HG03095 (cell line): ENCODE measurements around the gene ANKRD9.

Source experiments
- ATAC-seq: cut with Tn5 transposase; IDR thresholded peaks from one replicate; pipeline ENCODE4 v1.9.1; 2021; ENCODE audit warnings: moderate library complexity; ENCODE audit not compliant: unreplicated experiment

The ANKRD9 gene

DNA sequence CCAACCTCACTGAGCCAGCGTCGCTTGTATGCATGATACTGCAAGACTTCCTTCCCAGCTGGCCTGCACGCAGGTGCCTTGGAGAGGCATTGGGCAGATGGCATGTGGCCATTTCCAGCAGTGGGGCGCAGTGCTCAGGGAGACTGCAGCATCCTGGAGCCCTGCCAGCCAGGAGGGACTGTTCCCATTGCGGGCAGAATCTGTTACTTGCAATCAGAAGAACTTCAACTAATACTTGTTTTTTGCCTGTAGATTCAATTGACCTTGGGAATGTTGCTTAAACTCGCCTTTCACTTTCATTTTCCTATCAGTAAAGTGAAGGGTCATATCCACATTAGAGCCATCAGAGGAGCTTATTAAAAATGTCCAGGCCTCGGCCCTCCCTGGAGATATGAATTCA is 29.8 kb downstream of the ANKRD9 start:
- ATAC-seq, result no peak

DNA sequence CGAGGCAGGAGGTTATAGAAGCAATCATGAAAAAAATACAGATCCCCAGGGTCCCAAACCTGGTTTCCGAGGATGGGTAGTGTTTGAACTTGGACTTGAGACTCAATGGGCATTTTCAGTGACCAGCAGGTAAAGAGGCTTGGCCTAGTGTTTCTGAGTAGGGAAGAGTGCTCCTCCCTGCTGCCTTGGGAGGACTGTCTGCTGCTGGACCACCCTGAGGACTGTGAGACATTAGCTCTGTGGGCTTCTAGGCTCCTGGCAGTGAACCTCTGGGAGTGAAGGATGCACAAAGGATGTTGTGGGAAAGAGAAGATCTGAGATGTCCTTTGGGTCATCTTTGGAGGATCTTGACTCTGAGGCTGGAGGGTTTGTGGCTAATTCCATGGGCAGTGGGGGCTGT is 30.5 kb downstream of the ANKRD9 start:
- ATAC-seq, result no peak

DNA sequence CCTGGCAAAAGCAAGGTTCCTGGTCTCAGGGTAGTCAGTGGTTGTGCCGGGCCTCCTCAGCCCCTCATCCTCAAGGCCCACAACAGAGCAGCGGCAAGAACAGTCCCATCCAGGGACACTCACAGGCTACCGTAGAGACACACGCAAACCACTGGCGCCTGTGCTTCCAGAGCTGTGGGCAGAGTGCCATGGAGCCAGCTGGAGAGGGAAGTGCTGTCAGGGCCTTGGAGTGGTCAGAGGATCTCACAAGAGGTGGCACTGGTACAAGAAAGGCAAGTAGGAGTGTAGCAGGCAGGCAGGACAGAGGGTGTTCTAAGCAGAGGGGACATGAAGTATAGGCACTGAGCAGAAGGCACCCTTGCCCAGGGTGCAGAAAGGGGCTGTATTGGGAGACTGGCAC is 34.6 kb downstream of the ANKRD9 start:
- ATAC-seq, result no peak

DNA sequence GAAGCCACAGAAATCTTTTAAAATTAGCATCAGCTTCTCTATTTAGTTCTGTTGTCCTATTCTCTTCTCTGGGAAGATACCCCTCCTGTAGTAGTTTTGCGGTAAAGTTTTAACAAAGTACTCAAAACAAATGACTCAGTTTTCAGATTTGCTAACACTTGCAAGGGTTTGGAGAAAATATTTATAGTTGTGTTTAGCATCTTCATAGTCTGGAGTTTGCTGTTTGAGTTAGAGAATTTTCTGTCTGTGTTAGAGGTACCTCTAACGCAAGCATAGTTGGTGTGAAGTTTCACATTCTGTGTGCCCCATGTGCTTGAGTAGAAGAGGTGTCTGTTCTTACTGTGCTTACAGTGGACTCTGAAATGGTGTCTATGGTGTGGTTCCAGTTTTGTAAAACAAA is 36.0 kb downstream of the ANKRD9 start:
- ATAC-seq, result no peak

DNA sequence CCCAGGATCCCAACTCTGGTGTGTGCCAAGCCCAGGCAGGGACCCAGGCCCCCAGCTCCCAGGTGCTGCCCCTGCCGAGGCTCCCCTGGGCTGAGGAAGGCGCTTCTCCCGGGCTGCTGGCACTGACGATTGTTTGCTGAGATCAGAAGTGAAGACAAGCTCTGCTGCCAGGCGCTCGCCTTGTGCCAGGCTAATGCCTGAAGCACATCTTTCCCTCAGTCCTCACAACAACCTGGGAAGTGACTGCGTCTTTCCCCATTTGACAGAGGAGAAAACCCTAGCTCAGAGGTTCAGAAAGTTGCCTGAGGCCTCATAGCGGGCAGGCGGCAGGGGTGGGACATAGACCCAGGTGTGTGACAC is 36.8 kb downstream of the ANKRD9 start:
- no peak for ATAC-seq

DNA sequence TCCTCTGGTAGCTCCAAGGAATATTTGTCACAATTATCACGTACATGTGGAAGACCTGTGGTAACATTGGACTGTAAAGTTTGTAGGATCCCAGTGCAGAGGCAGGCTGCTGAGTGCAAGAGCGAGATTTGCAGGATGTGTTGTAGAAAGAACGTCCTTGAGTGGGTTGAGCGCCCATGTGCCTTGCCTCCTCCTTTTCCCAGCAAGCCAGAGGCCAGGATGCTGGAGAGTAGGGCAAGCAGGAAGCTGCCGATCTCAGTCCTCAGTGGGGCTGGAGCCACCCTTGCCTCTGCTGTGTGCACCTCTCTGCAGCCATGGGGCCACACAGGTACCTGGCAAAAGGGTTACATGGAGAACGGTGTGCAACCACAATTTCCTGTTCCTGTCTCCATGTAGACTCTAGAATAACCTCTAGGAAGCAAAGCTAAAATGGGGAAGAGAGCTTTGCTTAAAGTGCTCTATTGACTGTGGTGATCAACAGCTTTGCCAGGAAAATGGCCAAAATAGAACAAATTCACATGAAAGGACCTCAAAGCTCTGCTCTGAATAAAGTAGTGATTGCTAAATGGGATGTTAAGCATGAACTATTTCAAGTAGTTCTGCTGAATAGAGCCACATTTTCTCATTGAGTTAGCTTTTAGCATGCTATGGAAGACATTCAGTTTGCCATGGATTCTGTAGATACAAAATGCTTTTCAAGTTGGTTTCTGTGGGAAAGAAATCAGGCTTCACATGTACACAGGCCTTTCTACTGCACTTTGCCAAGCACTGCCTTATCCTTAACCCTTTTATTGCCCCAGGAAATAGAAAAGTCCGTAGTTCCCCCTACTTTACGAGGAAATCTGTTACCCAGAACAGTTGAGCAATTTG is 37.4 kb downstream of the ANKRD9 start:
- ATAC-seq, result no peak

DNA sequence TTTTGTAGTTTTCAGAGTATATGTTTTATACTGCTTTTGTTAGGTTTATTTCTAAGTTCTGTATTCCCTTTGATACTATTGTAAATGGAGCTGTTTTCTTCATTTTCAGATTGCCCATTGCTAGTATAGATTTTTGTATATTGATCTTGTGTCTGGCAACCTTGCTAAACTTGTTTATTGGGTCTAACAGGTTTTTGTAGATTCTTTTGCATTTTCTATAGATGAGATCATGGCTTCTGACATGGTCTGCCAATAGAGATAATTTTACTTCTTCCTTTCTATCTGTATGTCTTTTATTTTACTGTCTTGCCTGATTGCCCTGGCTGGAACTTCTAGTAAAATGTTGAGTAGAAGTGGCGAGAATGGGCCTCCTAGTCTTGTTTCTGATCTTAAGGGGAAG is 40.3 kb downstream of the ANKRD9 start:
- ATAC-seq, result no peak

DNA sequence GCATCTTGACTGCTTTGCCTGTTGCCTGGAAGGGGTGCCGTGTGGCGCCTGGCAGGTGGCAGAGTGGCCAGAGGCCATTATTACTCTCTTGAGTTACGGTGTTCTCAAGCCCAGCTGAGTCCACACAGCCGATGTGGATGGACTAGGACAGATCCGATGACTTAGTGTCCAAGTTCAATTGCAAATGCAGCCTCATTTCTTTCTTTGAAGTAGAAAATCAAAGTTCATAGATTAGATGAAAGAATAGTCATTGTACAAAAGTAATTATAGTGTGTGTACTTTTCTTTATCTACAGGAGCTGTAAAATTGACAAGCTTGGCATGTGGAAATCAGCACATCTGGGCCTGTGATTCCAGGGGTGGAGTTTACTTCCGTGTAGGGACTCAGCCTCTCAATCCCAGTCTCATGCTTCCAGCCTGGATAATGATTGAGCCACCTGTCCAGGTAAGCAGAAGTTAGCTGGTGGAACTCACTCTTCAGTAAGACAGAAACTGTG is 44.7 kb downstream of the ANKRD9 start:
- ATAC-seq, result no peak

DNA sequence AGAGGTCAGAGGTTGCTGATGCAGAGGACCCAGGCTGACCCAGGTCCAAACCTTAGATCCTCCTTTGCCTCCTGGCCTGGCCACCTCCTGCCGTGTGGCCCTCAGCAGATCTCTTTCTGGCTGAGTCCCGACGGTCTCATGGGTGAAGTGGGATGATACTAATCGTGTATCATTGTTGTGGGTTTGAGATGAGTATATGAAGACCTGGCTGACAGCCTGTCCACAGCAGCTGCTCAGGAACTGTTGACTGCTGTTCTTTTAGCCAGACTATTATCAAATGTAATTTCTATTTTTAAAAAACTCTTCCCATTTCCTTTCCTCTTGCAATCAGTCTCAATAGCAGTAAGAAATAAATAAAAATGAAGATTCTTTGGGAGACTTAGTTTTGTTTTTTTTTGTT is 45.6 kb downstream of the ANKRD9 start:
- ATAC-seq, result no peak

DNA sequence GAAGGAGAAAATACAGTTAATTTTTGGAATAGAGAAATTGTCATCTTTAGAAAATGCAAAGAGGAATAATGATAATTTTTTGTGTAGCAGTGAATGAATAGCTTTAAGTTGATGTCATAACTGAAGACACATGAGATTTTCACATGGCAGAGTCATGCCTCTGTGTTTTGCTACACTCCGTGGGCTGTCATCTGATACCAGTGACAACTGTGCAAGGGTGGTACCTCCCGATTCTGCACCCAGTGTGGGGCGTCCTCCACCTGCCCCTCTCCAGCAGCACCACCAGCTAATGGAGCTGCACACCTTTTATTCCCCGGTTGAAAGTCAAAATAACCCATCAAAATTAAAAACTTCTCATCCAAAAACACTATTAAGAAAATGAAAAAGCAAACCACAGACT is 47.2 kb downstream of the ANKRD9 start:
- no peak for ATAC-seq

DNA sequence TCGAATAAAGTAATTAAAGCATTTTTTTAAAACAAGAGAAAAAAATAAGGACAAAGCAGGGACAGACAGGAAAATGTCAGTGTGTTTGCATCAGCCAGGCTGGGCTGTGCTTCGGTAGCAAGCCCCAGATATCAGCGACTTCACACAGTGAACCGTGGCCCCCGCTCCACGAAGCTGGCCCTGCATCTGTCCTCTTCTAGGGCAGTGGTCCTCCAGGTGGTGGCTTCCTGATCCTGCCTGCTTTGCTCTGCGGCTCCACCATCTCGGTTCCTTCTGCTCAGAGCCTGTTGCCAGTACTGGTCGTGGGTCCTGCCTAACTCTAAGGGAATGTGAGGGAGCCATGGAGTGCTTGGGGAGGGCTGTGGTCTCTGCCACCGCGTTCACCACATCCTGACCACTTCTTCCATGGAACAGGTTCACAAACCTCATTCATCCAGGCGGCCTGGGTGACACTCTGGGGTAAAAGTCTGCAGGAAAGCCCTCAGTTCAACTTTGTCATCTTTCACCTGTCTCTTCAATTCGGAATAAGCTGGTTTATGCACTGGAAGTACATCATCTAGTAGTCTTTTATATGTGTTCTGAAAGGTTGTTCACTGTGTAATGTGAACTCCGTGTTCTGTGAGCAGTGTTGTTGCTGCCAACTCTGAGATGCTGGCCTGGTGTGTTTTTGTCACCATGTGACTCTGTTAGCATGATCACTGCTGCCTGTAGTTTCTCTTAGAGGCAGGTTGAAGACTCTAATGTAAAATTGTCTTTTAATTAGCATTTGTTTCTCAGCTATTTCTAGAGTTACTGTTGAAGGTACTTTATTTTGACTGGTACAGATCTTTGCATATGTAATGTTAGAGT is 47.9 kb downstream of the ANKRD9 start:
- ATAC-seq, result no peak

DNA sequence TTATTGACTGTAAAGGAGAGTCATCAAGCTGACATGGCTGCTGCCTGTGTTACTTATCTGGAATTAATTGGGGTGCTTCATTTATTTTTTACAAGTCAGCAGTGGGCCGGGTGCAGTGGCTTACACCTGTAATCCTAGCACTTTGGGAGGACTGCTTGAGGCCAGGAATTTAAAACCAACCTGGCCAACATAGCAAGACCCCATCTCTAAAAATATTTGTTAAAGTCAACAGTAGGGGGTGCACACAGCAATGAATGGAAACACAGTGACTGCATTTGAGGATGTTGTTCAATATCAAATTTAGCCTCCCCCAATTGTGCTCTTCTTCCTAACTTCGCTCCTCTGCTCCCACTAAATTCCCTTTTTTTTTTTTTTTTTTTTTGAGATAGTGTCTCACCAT is 52.1 kb downstream of the ANKRD9 start:
- no peak for ATAC-seq

DNA sequence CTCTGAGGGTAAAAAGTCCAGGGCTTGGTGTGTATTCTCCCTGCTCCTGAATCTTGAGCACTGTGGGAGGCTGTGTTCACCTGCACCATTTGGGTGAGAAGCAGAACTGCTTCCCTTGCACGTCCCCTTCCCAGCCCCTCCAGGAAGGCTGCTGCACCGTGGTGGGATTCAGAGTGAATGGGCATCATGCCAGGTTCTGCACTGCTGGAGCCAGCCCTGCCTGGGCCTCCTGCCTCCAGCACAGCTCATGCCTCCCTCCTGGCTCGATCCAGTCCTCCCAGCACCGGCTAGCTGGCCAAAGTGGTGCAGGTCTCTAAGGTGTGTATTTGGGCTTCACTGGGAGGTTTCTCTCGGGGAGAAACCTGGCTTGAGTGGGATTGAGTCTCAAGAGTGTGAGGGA is 54.9 kb downstream of the ANKRD9 start:
- no peak for ATAC-seq

DNA sequence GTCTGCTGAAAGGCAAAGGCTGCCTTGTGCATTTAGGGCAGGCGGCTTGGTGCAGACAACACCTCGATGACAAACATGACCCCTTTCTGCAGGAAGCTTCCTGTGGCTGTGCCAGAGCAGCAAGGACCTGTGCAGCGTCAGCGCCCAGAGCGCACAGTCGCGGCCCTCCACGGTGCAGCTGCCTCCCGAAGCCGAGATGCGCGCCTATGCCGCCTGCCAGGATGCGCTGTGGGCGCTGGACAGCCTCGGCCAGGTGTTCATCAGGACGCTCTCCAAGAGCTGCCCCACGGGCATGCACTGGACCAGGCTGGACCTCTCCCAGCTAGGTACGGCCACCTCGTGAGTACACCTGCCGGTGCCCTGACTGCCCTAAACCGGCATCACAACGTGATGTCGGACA is 57.3 kb downstream of the ANKRD9 start:
- no peak for ATAC-seq
